Left colon (tissue), 2 donors: Measurements from ENCODE around the gene ILRUN. TPM values are rescaled to one million over a fixed set of nuclear protein-coding genes. Genes with fewer than 3 reads are reported as not detected.
"Not testable (repeated sequence)": the region's sequence is repeated elsewhere in the genome, so short reads cannot be mapped to it uniquely, and the experiment has no call there.

Experiments used
- ATAC-seq: fragments of 200-7000 bp; cut with Tn5 transposase; one replicate; pipeline ENCODE4 v1.9.1; 2020; ENCODE audit warnings: mild to moderate bottlenecking, moderate library complexity
- DNase-seq, 2 donors: peaks; one replicate each; pipeline ENCODE4 v3.0.0-alpha.2; 2020
- intact Hi-C, 2 donors: fragments of 100-400 bp; cut with DNase I in 1 of 2; cut with micrococcal nuclease in 1 of 2; formaldehyde crosslinking; loops; one replicate each; pipeline versions ENCODE4 v1.11.2 to v1.14.0; 2022; cut with DNase I, micrococcal nuclease
- total RNA-seq, 2 donors: library from RNA; stranded (reverse); fragmentation: NEBNext Ultra II Directional; extraction: Animal tissue kit (Norgen Biotek cat#: 25700); gene quantifications; one replicate each; pipeline ENCODE4 v1.2.1, GENCODE V29; 2021
- donor health status: DM: no; HTN: no; CAD: no.
- donor health status: DM: yes; HTN: yes; CAD: no.

Gene ILRUN
- total RNA-seq, 2 donors from 2014 or later = 48.0 to 57.6 TPM

DNA sequence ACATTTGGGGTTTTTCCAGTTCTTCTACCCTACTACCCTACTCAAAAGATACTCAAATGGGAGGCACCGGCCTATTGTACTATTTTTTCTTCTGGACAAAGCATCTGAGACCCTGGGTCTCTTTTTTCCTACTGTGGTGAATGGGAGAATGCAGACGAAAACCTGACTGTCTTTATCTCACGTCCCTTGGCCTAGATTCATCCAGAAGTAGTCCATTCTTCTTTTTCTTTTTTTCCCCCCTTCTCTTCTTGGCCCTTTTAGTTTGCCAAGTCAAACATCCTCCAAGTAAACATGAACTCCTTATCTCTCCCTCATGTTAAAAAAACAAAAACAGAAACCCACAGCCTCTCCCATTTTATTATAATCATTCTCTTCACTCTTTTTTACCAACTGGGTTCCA, 8.7 kb upstream of the ILRUN start:
- intact Hi-C loops = no loop called here
- no peak for ATAC-seq
- DNase-seq = no peak

- no peak for DNase-seq
- intact Hi-C loops = no loop called here
- no peak for ATAC-seq
Observed at GRCh38 chr6:34701199-34701598, 4.6 kb upstream of the ILRUN start.

GRCh38 chr6:34697904-34698559, 1.5 kb upstream of the ILRUN start:
- ATAC-seq (no peak), DNase-seq (no peak)
- intact Hi-C loops = no loop called here

GRCh38 chr6:34697544-34697836, 923 bp upstream of the ILRUN start:
- ATAC-seq = no peak
- intact Hi-C loops = no loop called here

DNA sequence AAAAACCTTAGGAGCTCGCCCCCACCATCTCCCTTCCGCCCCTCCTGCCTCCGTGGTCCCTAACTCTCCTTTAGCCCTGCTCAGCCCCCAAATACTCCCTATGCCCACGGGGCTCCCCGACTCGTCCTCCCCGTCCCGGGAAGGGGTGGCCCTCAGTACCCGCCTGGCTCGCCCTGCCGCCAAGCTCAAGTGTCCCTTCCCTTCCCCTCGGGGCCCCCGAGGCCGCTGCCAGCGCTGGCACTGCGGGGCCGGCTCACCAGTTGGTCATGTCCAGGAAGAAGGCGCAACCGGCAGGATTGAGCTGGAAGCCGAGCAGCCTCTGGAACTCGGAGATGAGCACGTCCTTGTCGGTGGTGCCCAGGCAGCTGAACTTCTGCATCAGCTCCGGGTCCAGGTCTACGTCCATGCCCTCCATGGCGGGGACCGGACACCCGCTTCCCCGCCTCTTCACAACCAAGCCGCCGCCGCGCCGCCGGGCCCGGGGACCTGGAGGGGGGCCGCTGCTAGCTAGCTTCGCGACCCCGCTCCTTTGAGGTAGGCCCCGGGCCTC, 303 bp downstream of the ILRUN start:
- intact Hi-C loops = no loop called here
- peak; percentile 60 for ATAC-seq
- DNase-seq = peak in 1 of 2 donors; percentile 55

More at GRCh38 chr6:34697544-34697836, 923 bp upstream of the ILRUN start:
- no peak for DNase-seq

GRCh38 chr6:34695729-34696188, 808 bp downstream of the ILRUN start:
- DNase-seq = no peak
- intact Hi-C loops = no loop called here
- ATAC-seq = no peak

GRCh38 chr6:34692280-34692679, 4.3 kb downstream of the ILRUN start:
- intact Hi-C loops = no loop called here
- ATAC-seq = no peak
- DNase-seq = no peak

DNA sequence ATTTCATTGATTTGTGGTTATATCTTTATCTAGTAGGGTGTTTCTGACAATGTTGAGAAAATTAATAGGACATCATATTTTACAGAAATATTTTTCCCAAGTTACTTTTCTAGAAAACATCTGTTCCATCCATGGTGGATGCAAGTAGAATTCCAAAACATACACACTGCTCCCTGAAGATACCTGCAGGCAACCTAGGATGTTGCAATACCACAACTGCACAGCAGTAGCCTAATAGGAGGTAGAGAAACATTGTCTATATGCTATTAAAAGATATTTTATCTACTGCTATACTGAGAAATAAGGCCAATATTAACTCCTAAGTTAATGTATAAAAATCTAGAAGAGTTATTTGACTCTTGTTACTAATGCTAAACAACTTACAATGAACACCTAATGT, 6.8 kb downstream of the ILRUN start:
- no peak for DNase-seq
- no peak for ATAC-seq
- intact Hi-C loops = no loop called here

DNA sequence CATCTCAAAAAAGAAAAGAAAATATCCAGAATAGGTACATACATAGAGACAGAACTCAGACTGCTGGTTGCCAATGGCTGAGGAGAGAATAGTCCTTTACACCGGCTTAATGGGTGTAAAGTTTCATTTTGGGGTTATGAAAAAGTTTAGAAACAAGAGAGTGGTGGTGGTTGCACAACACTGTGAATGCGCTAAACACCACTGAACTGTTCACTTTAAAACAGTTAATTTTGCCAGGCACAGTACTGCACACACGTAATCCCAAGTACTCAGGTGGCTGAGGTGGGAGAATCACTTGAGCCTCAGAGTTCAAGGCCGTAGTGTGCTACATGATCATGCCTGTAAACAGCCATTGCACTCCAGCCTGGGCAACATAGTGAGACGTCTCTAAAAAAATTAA, 7.6 kb downstream of the ILRUN start:
- no peak for ATAC-seq
- intact Hi-C loops = no loop called here

DNA sequence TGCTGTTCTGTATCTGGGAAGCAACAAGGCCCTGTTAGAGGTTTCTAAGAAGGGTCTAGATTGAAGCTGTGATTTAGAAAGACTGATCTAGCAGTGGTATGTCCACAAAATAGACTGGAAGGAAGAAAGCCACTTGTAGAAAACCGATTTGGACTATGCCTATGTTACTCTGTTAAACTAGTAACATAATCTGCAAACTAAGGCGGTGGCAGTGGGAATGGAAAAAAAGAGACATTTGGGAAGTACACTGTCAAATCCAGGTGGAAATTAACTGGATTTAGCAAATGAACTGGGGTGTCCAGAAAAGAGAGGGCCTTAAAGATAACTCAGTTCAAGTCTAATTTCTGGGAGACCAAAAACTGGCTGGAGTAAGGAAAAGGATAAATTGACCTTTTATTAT, 11.6 kb downstream of the ILRUN start:
- intact Hi-C loops = no loop called here

More for the DNA sequence above, 7.6 kb downstream of the ILRUN start:
- no peak for DNase-seq

DNA sequence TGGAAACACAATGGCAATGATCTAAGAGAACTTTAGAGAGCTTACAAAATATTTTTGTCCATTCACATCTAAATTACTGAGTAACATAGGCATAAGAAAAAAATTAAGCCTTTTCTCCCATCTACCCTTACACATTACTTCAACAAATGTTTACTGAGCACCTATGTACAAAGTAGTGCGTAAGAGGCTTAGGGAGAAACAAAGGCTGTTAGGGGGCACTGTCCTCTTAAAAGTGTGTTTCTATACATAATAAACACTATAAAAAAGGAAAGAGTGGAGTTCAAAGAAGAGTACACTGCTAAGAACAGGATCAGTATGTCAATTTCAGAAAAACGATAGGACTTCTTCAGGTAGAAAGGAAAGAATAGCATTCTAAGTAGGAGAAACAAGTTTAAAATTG, 12.2 kb downstream of the ILRUN start:
- DNase-seq (no peak), ATAC-seq (no peak)
- intact Hi-C loops = no loop called here

More for the DNA sequence above, 11.6 kb downstream of the ILRUN start:
- no peak for ATAC-seq
- DNase-seq = no peak

GRCh38 chr6:34680802-34681515, 15.6 kb downstream of the ILRUN start:
- DNase-seq = no peak
- intact Hi-C loops = no loop called here
- no peak for ATAC-seq

DNA sequence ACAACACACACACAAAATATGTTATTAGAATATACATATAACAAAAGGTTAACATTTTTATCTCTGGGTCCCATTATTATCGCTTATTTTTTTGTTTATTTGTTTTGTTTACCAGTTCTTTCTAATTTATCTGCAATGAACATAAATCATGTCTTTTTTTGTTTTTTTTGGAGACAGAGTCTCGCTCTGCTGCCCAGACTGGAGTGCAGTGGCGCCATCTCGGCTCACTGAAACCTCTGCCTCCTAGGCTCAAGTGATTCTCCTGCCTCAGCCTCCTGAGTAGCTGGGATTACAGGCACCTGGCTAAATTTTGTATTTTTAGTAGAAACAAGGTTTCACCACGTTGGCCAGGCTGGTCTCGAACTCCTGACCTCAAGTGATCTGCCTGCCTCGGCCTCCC, 16.3 kb downstream of the ILRUN start:
- ATAC-seq, DNase-seq, intact Hi-C loops: not testable (repeated sequence)

- DNase-seq (no peak), ATAC-seq (no peak)
- intact Hi-C loops = no loop called here
Observed at GRCh38 chr6:34679552-34680253, 16.9 kb downstream of the ILRUN start.

DNA sequence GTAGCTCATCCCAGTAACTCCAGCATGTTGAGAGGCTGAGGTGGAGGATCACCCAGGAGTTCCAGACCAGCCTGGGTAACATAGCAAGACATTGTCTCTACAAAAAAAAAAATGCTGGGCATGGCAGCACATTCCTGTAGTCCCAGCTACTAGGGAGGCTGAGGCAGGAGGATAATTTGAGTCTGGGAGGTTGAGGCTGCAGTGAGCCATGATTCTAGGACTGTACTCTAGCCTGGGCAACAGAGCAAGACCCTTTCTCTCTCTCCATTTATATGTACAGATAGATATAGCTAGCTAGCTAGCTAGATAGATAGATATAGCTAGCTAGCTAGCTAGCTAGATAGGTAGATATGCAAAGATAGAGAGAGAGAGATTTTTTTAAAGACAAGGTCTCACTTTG, 20.4 kb downstream of the ILRUN start:
- intact Hi-C loops = no loop called here
- DNase-seq = no peak
- no peak for ATAC-seq

GRCh38 chr6:34674930-34675329, 21.6 kb downstream of the ILRUN start:
- DNase-seq, intact Hi-C loops, ATAC-seq: not testable (repeated sequence)

DNA sequence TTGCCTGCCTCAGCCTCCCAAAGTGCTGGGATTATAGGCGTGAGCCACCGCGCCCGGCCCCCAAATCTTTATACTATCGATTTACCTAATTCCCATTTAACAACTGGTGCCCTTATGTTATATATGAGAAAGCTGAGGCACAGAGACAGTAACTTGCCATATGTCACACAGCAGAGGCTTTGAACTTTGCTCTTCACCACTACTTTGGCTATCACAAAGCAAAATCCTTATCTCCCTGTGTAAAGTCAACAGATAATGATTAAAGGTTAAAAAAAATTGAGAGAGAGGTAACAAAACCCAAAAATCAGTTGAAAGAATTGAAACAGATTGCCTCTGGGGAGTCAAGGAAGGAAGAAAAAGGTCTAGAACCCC, 22.3 kb downstream of the ILRUN start:
- DNase-seq (no peak), ATAC-seq (peak; percentile 72)

DNA sequence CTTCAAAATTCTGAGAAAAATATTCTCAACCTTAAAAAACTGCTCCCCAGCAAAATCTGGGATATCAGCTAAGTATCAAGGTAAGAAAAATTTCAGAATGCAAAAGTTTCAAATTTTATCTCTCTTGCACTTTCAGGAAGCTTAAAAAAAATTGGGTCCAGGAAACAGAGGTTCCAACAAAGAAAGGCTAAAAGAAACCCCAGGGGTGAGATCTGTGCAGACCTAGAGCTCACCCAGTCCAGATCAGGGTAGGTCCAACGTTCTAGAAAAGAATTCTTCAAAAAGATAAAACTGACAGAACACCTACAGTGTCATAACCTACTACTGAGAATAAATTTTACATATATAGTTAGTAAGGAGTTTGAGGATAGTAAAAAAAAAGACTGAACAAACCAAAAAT, 23.5 kb downstream of the ILRUN start:
- intact Hi-C loops = no loop called here
- no peak for DNase-seq
- no peak for ATAC-seq

More for the DNA sequence above, 22.3 kb downstream of the ILRUN start:
- intact Hi-C loops = no loop called here

DNA sequence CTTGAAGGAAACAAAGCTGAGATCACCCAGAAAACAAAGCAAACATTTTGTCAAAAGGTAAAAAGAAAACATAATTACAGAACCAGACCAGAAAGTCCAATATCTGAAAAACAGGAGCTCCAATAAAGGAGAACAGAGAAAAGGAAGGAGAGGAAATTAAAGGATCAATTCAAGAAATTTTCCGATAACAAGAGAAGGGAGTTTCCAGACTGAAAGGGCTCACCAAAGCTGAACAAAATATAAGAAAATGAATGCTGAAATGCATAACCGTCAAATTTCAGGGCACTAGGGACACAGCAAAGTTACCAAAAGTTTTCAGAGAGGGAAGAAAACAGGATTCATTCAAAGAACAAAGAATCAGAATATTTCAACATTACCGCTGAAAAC, 23.9 kb downstream of the ILRUN start:
- intact Hi-C loops = no loop called here
- no peak for ATAC-seq
- no peak for DNase-seq
